ENCODE data around the gene TSR3.

The TSR3 gene

DNA sequence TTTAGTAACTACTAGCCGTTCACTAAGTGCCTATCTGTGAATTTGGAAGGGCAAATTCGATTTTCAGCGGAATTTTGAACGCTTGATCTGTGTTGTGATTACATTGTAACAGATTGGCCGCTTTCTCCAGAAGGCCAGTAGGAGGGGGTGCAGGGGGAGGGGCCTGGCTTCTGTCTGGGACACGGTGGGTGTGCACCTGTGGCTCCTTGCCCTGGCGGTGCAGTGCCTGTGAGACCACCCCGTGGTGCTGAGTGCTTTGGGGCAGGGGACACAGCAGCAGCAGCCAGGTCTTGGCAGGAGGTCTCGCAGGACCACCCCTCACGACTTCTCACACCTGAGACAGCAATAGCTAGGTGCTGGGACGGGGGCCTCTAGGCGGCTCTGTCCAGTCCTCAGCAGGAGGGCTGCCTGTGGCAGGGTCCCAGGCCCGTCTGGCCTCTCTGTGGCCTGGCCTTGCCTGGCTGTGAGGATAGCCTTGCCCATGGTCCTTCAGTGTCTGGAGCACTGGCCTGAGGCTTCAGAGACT, 40.4 kb downstream of the TSR3 start:
- no peak for TF ChIP-seq REST (IDR thresholded peaks at IDR 0.05; ENCODE audit: low read depth)
- TF ChIP-seq EP300 (IDR thresholded peaks at IDR 0.05; ENCODE audit: borderline replicate concordance): no peak
- TF ChIP-seq CEBPB (IDR thresholded peaks at IDR 0.05): no peak
- TF ChIP-seq RAD21 (IDR thresholded peaks at IDR 0.05; ENCODE audit: low read depth): no peak
- no peak for TF ChIP-seq USF1 (IDR thresholded peaks at IDR 0.05)
- TF ChIP-seq TCF12 (IDR thresholded peaks at IDR 0.05; ENCODE audit: low read depth): no peak
- no peak for TF ChIP-seq ZBTB7A (IDR thresholded peaks at IDR 0.05; ENCODE audit: low read depth)
- TF ChIP-seq YY1 (IDR thresholded peaks at IDR 0.05; ENCODE audit: low read depth): no peak
- TF ChIP-seq TAF1 (IDR thresholded peaks at IDR 0.05; ENCODE audit: low read depth): no peak
- TF ChIP-seq CREB1 (IDR thresholded peaks at IDR 0.05; ENCODE audit: low read depth): no peak
- no peak for TF ChIP-seq NFIC (IDR thresholded peaks at IDR 0.05)
- no peak for TF ChIP-seq FOXM1 (IDR thresholded peaks at IDR 0.05; ENCODE audit: borderline replicate concordance, low read depth)
- no peak for TF ChIP-seq EGR1 (IDR thresholded peaks at IDR 0.05)
- TF ChIP-seq, protein P1, sequence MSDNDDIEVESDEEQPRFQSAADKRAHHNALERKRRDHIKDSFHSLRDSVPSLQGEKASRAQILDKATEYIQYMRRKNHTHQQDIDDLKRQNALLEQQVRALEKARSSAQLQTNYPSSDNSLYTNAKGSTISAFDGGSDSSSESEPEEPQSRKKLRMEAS (IDR thresholded peaks at IDR 0.05): no peak
- TF ChIP-seq TEAD4 (IDR thresholded peaks at IDR 0.05): no peak

GRCh38 chr16:1310832-1311200, 40.9 kb downstream of the TSR3 start:
- TF ChIP-seq REST (IDR thresholded peaks at IDR 0.05; ENCODE audit: low read depth) (no peak), EP300 (IDR thresholded peaks at IDR 0.05; ENCODE audit: borderline replicate concordance) (no peak), TCF12 (IDR thresholded peaks at IDR 0.05; ENCODE audit: low read depth) (no peak), YY1 (IDR thresholded peaks at IDR 0.05; ENCODE audit: low read depth) (no peak), NFIC (IDR thresholded peaks at IDR 0.05) (no peak), ZBTB7A (IDR thresholded peaks at IDR 0.05; ENCODE audit: low read depth) (no peak)
- TF ChIP-seq, protein P1 (IDR thresholded peaks at IDR 0.05): no peak

- peak; percentile 92 for TF ChIP-seq CEBPB (IDR thresholded peaks at IDR 0.05)
- TF ChIP-seq EGR1 (IDR thresholded peaks at IDR 0.05): peak; percentile 59
- TF ChIP-seq CREB1 (IDR thresholded peaks at IDR 0.05; ENCODE audit: low read depth): no peak
Measured at GRCh38 chr16:1309888-1310831, 41.5 kb downstream of the TSR3 start.

- TF ChIP-seq ZBTB7A (IDR thresholded peaks at IDR 0.05; ENCODE audit: low read depth) (no peak; the same call in 1 of the 2 replicates), FOXM1 (IDR thresholded peaks at IDR 0.05; ENCODE audit: borderline replicate concordance, low read depth) (no peak), NFIC (IDR thresholded peaks at IDR 0.05) (no peak), CREB1 (IDR thresholded peaks at IDR 0.05; ENCODE audit: low read depth) (peak; percentile 84), EP300 (IDR thresholded peaks at IDR 0.05; ENCODE audit: borderline replicate concordance) (no peak), TEAD4 (IDR thresholded peaks at IDR 0.05) (no peak), CEBPB (IDR thresholded peaks at IDR 0.05) (no peak), TAF1 (IDR thresholded peaks at IDR 0.05; ENCODE audit: low read depth) (peak; percentile 73; the same call in 1 of the 2 replicates), TCF12 (IDR thresholded peaks at IDR 0.05; ENCODE audit: low read depth) (no peak), YY1 (IDR thresholded peaks at IDR 0.05; ENCODE audit: low read depth) (no peak; the same call in 1 of the 2 replicates), USF1 (IDR thresholded peaks at IDR 0.05) (no peak; the same call in 1 of the 2 replicates)
- TF ChIP-seq, protein P1 (IDR thresholded peaks at IDR 0.05): peak; percentile 74
Measured at GRCh38 chr16:1308977-1309885, 42.4 kb downstream of the TSR3 start, which contains the start of gene UBE2I. TSS of gene UBE2I (plus strand) at chr16:1309636. CDS start at chr16:1314031, 4,395 bp downstream.

Data from Ishikawa (cell line).